GM12878 (cell line): ENCODE measurements around the gene PPIA. TPM values are rescaled to one million over a fixed set of nuclear protein-coding genes. Genes with fewer than 3 reads are reported as not detected.

Experiments used
- BHLHE40 ChIP-seq, 2 experiments: fragments of 450-650 bp in 1 of 2; IDR thresholded peaks; 2 replicates each; pipeline ENCODE4 v1.6.1; 2011 to 2017; ENCODE audit warnings: low read depth in 2 of 2, borderline replicate concordance in 1 of 2, improper control_type of control experiment in 1 of 2, low read length in 1 of 2, mild to moderate bottlenecking in 1 of 2
- CEBPB ChIP-seq, 2 experiments: fragments of 150-350 bp in 1 of 2; IDR thresholded peaks; 2 replicates each; pipeline ENCODE4 v1.6.1; 2012 to 2014; ENCODE audit warnings: low read depth in 2 of 2, low read length in 2 of 2, borderline replicate concordance in 1 of 2, inconsistent platforms in 1 of 2
- DPF2 ChIP-seq: fragments of 450-650 bp; IDR thresholded peaks from 2 replicates; pipeline ENCODE4 v1.6.1; 2017; ENCODE audit warnings: mild to moderate bottlenecking
- ESRRA ChIP-seq: IDR thresholded peaks from 2 replicates; pipeline ENCODE4 v1.6.1; 2012; ENCODE audit warnings: mild to moderate bottlenecking, low read length, improper control_type of control experiment
- HDAC2 ChIP-seq: fragments of 200-600 bp; sonication (generic); IDR thresholded peaks from 2 replicates; pipeline ENCODE4 v1.6.1; 2017
- IKZF1 ChIP-seq: fragments of 450-650 bp; conservative IDR thresholded peaks from 2 replicates; pipeline ENCODE4 v1.6.1; 2017; ENCODE audit warnings: antibody characterized with exemption, mild to moderate bottlenecking
- LARP7 ChIP-seq: fragments of 450-650 bp; IDR thresholded peaks from 2 replicates; pipeline ENCODE4 v1.6.1; 2017; ENCODE audit warnings: mild to moderate bottlenecking
- RAD51 ChIP-seq: fragments of 450-650 bp; IDR thresholded peaks from 2 replicates; pipeline ENCODE4 v1.6.1; 2016; ENCODE audit warnings: moderate library complexity, mild to moderate bottlenecking, inconsistent platforms
- RBBP5 ChIP-seq: fragments of 200-600 bp; sonication (generic); conservative IDR thresholded peaks from 2 replicates; pipeline ENCODE4 v1.6.1; 2016
- SMC3 ChIP-seq: IDR thresholded peaks from 2 replicates; pipeline ENCODE4 v1.6.1; 2011; ENCODE audit warnings: low read length, improper control_type of control experiment, borderline replicate concordance
- WRNIP1 ChIP-seq: IDR thresholded peaks from 2 replicates; pipeline ENCODE4 v1.6.1; 2011; ENCODE audit warnings: low read depth, low read length, improper control_type of control experiment, borderline replicate concordance
- ZSCAN29 ChIP-seq: fragments of 450-650 bp; IDR thresholded peaks from 2 replicates; pipeline ENCODE4 v1.6.1; 2017; ENCODE audit warnings: mild to moderate bottlenecking, moderate library complexity
- polyA plus RNA-seq, 11 experiments: library from polyadenylated mRNA; depleted of rRNA in 4 of 11; unstranded in 6 of 11; stranded (reverse) in 5 of 11; fragments of >200 nt; fragmentation: Nextera tagmentation in 4 of 11; fragmentation: Illumina TruSeq in 1 of 11; extraction: Ambion mirVana in 4 of 11; extraction: Trizol in 1 of 11; gene quantifications; 1 replicate in 1 of 11; 2 replicates in 10 of 11; pipeline versions ENCODE4 v1.2.1 to v1.2.3, GENCODE V29; 2011 to 2016; ENCODE audit warnings: inconsistent platforms in 2 of 11, missing spikeins in 2 of 11, low read depth in 1 of 11
- total RNA-seq, 4 experiments: library from RNA; depleted of rRNA in 3 of 4; stranded (reverse); fragments of >200 nt in 3 of 4; fragmentation: Illumina TruSeq in 1 of 4; extraction: Trizol in 1 of 4; gene quantifications; 2 replicates each; pipeline versions ENCODE4 v1.2.1 to v1.2.3, GENCODE V29; 2013 to 2021
- TF ChIP-seq, protein P1 (sequence below): fragments of 450-650 bp; IDR thresholded peaks from 2 replicates; pipeline ENCODE4 v1.6.1; 2017; ENCODE audit warnings: borderline replicate concordance
- TF ChIP-seq, protein P2 (sequence below): IDR thresholded peaks from 2 replicates; pipeline ENCODE4 v1.6.1; 2011; ENCODE audit warnings: mild to moderate bottlenecking, low read depth, low read length, moderate library complexity; ENCODE audit not compliant: insufficient replicate concordance
- TF ChIP-seq, protein P3 (sequence below): fragments of 450-650 bp; IDR thresholded peaks from 2 replicates; pipeline ENCODE4 v1.6.1; 2016; ENCODE audit warnings: mild to moderate bottlenecking
- TF ChIP-seq, protein P4 (sequence below): fragments of 150-350 bp; IDR thresholded peaks from 2 replicates; pipeline ENCODE4 v1.6.1; 2016; ENCODE audit warnings: low read depth, low read length
- TF ChIP-seq, protein P5 (sequence below): IDR thresholded peaks from 2 replicates; pipeline ENCODE4 v1.6.1; 2011; ENCODE audit warnings: borderline replicate concordance, low read depth, mild to moderate bottlenecking, moderate library complexity, low read length; ENCODE audit not compliant: insufficient read depth, poor library complexity, severe bottlenecking
- TF ChIP-seq, protein P6 (sequence below): fragments of 450-650 bp; IDR thresholded peaks from 2 replicates; pipeline ENCODE4 v1.6.1; 2016; ENCODE audit warnings: mild to moderate bottlenecking, moderate library complexity, borderline replicate concordance

The PPIA gene
- total and polyA plus RNA-seq, 10 of the 15 experiments (the other 5 are each of a cell fraction or from before 2014, with no cell fraction given), result 2,712 to 7,982 (median 5,027) TPM

DNA sequence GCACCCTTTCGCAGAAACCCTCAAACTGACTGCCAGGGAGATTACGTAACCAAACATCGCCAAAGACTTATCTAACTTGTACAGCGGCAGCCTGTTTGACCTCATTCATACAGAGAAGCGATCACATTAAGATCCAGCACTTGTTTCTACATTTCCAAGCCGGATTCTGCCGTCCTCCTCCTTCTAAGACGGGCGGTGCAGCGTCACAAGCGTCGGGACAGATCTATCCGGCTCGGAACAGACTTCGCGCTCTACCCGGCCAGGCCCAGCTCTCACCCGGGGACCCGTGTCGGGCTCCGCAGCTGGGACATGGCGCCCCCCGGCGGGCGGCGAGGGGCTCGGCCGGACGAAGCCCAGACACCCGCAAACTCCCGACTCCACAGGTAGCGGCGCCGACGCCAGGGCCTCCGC lies 51.0 kb downstream of the PPIA start (continued):
- TF ChIP-seq LARP7 (peak; percentile 98), IKZF1 (no peak; the same call in 1 of the 2 replicates), ESRRA (no peak), RBBP5 (no peak), WRNIP1 (no peak), SMC3 (peak; percentile 65), BHLHE40 (IDR thresholded peaks at IDR 0.05; ENCODE audit: borderline replicate concordance in 1 of 2, low read depth in 2 of 2, low read length in 1 of 2) (no peak), DPF2 (no peak), CEBPB (IDR thresholded peaks at IDR 0.05; ENCODE audit: borderline replicate concordance in 1 of 2, low read depth in 2 of 2, low read length in 2 of 2) (no peak), RAD51 (no peak), ZSCAN29 (0 out of 2 replicates have a peak, but pooled peaks have one; percentile 36), HDAC2 (0 out of 2 replicates have a peak, but pooled peaks have one; percentile 46)
- TF ChIP-seq, protein P1, sequence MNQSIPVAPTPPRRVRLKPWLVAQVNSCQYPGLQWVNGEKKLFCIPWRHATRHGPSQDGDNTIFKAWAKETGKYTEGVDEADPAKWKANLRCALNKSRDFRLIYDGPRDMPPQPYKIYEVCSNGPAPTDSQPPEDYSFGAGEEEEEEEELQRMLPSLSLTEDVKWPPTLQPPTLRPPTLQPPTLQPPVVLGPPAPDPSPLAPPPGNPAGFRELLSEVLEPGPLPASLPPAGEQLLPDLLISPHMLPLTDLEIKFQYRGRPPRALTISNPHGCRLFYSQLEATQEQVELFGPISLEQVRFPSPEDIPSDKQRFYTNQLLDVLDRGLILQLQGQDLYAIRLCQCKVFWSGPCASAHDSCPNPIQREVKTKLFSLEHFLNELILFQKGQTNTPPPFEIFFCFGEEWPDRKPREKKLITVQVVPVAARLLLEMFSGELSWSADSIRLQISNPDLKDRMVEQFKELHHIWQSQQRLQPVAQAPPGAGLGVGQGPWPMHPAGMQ, result no peak
- TF ChIP-seq, protein P2, sequence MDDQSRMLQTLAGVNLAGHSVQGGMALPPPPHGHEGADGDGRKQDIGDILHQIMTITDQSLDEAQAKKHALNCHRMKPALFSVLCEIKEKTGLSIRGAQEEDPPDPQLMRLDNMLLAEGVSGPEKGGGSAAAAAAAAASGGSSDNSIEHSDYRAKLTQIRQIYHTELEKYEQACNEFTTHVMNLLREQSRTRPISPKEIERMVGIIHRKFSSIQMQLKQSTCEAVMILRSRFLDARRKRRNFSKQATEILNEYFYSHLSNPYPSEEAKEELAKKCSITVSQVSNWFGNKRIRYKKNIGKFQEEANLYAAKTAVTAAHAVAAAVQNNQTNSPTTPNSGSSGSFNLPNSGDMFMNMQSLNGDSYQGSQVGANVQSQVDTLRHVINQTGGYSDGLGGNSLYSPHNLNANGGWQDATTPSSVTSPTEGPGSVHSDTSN, result no peak
- TF ChIP-seq, protein P3, sequence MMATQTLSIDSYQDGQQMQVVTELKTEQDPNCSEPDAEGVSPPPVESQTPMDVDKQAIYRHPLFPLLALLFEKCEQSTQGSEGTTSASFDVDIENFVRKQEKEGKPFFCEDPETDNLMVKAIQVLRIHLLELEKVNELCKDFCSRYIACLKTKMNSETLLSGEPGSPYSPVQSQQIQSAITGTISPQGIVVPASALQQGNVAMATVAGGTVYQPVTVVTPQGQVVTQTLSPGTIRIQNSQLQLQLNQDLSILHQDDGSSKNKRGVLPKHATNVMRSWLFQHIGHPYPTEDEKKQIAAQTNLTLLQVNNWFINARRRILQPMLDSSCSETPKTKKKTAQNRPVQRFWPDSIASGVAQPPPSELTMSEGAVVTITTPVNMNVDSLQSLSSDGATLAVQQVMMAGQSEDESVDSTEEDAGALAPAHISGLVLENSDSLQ, result peak; percentile 53
- TF ChIP-seq, protein P4, sequence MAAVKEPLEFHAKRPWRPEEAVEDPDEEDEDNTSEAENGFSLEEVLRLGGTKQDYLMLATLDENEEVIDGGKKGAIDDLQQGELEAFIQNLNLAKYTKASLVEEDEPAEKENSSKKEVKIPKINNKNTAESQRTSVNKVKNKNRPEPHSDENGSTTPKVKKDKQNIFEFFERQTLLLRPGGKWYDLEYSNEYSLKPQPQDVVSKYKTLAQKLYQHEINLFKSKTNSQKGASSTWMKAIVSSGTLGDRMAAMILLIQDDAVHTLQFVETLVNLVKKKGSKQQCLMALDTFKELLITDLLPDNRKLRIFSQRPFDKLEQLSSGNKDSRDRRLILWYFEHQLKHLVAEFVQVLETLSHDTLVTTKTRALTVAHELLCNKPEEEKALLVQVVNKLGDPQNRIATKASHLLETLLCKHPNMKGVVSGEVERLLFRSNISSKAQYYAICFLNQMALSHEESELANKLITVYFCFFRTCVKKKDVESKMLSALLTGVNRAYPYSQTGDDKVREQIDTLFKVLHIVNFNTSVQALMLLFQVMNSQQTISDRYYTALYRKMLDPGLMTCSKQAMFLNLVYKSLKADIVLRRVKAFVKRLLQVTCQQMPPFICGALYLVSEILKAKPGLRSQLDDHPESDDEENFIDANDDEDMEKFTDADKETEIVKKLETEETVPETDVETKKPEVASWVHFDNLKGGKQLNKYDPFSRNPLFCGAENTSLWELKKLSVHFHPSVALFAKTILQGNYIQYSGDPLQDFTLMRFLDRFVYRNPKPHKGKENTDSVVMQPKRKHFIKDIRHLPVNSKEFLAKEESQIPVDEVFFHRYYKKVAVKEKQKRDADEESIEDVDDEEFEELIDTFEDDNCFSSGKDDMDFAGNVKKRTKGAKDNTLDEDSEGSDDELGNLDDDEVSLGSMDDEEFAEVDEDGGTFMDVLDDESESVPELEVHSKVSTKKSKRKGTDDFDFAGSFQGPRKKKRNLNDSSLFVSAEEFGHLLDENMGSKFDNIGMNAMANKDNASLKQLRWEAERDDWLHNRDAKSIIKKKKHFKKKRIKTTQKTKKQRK, result no peak
- TF ChIP-seq, protein P5, sequence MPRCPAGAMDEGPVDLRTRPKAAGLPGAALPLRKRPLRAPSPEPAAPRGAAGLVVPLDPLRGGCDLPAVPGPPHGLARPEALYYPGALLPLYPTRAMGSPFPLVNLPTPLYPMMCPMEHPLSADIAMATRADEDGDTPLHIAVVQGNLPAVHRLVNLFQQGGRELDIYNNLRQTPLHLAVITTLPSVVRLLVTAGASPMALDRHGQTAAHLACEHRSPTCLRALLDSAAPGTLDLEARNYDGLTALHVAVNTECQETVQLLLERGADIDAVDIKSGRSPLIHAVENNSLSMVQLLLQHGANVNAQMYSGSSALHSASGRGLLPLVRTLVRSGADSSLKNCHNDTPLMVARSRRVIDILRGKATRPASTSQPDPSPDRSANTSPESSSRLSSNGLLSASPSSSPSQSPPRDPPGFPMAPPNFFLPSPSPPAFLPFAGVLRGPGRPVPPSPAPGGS, result no peak
- TF ChIP-seq, protein P6, sequence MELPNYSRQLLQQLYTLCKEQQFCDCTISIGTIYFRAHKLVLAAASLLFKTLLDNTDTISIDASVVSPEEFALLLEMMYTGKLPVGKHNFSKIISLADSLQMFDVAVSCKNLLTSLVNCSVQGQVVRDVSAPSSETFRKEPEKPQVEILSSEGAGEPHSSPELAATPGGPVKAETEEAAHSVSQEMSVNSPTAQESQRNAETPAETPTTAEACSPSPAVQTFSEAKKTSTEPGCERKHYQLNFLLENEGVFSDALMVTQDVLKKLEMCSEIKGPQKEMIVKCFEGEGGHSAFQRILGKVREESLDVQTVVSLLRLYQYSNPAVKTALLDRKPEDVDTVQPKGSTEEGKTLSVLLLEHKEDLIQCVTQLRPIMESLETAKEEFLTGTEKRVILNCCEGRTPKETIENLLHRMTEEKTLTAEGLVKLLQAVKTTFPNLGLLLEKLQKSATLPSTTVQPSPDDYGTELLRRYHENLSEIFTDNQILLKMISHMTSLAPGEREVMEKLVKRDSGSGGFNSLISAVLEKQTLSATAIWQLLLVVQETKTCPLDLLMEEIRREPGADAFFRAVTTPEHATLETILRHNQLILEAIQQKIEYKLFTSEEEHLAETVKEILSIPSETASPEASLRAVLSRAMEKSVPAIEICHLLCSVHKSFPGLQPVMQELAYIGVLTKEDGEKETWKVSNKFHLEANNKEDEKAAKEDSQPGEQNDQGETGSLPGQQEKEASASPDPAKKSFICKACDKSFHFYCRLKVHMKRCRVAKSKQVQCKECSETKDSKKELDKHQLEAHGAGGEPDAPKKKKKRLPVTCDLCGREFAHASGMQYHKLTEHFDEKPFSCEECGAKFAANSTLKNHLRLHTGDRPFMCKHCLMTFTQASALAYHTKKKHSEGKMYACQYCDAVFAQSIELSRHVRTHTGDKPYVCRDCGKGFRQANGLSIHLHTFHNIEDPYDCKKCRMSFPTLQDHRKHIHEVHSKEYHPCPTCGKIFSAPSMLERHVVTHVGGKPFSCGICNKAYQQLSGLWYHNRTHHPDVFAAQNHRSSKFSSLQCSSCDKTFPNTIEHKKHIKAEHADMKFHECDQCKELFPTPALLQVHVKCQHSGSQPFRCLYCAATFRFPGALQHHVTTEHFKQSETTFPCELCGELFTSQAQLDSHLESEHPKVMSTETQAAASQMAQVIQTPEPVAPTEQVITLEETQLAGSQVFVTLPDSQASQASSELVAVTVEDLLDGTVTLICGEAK, result no peak
